HAP-1 (cell line): ENCODE measurements around the gene ZNF536.

Experiments used
- DNase-seq, 2 experiments: peaks; one replicate each; pipeline ENCODE4 v3.0.0-alpha.2; 2016 to 2020; ENCODE audit warnings: low spot score in 2 of 2
- H3K27me3 ChIP-seq: fragments of 250-450 bp; sonication (Bioruptor Pico); 2 replicates; pipeline ENCODE4 v1.5.1; 2020; ENCODE audit warnings: low read depth, mild to moderate bottlenecking, moderate library complexity
- H3K36me3 ChIP-seq: fragments of 250-450 bp; sonication (Bioruptor Pico); replicated peaks from 2 replicates; pipeline ENCODE4 v1.5.1; 2020; ENCODE audit warnings: mild to moderate bottlenecking
- H3K4me1 ChIP-seq: fragments of 250-450 bp; sonication (Bioruptor Pico); 2 replicates; pipeline ENCODE4 v1.5.1; 2020; ENCODE audit warnings: mild to moderate bottlenecking
- H3K4me3 ChIP-seq: fragments of 250-450 bp; sonication (Bioruptor Pico); 2 replicates; pipeline ENCODE4 v1.5.1; 2020; ENCODE audit warnings: mild to moderate bottlenecking, moderate library complexity
- H3K9me3 ChIP-seq: fragments of 250-450 bp; sonication (Bioruptor Pico); 2 replicates; pipeline ENCODE4 v1.5.1; 2020; ENCODE audit warnings: mild to moderate bottlenecking, moderate library complexity
- in situ Hi-C: fragments of 300-500 bp; cut with MboI; formaldehyde crosslinking; loops from 3 replicates; pipeline ENCODE4 v1.14.3; 2020; ENCODE audit warnings: low sequenced_read_pairs, inconsistent platforms, mixed read lengths

Gene ZNF536

DNA sequence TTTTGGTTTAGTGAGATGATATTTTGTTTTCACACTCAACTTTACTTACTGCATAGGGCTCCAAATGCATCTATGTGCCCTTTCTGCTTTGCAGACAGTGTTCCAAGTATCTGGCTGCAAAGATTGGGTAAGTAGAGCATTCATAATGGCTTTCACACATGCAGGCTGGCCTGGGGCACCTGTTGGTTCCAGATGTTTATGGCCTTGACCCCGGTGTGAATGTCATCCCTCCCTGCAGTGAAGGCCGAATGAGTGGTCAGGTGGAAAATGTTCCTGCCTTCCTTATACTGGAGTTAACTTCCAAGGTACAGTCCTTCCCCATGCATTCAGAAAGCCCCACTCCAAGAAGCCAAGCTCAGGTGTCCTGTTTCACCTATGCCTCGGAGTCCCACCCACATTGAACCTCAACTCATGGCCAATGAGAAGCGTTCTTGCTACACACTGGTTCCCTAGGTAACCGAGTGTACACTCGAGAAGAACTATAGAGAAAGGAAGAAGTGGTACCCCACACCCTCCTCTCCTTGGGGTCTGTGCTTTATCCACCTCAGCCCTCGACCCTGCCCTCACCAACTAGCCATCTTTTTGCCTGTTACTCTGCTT lies 23.0 kb upstream of the ZNF536 start:
- in situ Hi-C loops, result no loop called here
- Histone ChIP-seq H3K4me3 (no peak overlapping the region), H3K4me1 (peaks cover 14% of the 10 kb centered on the region), H3K36me3 (no peaks in the 10 kb centered on the region; the same call in 1 of the 2 replicates), H3K27me3 (no peaks in the 10 kb centered on the region), H3K9me3 (no peaks in the 10 kb centered on the region)
- no peak for DNase-seq

GRCh38 chr19:30350692-30351663 lies 21.2 kb upstream of the ZNF536 start:
- DNase-seq, result no peak
- peaks cover 14% of the 10 kb centered on the region for H3K4me1 ChIP-seq
- H3K9me3 ChIP-seq, result no peaks in the 10 kb centered on the region
- no peak overlapping the region for H3K4me3 ChIP-seq
- in situ Hi-C loops, result no loop called here
- H3K36me3 ChIP-seq, result no peaks in the 10 kb centered on the region; the same call in 1 of the 2 replicates
- no peaks in the 10 kb centered on the region for H3K27me3 ChIP-seq

DNA sequence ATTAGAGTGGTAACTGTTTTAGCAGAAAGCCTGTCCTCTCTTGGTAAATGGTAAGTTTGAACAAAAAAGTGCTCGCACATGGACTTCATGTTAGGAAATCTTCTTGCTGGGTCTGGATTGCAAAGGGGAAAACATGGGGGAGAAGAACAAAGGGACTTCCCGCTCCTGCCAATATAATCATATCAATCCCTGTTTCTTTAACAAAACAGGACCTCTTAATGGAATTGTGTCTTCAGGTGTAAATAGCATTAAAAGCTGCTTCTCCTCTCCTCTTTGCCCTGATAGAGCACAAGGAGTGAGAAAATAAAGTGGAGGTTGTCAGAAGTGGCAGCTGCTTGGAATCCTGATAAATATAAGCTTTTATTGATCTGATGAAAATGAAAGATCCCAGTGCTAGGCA lies 20.4 kb upstream of the ZNF536 start:
- in situ Hi-C loops, result no loop called here
- peaks cover 14% of the 10 kb centered on the region for H3K4me1 ChIP-seq

GRCh38 chr19:30353394-30353945 lies 18.7 kb upstream of the ZNF536 start:
- no peaks in the 10 kb centered on the region for H3K9me3 ChIP-seq
- no peaks in the 10 kb centered on the region for H3K27me3 ChIP-seq
- no peak overlapping the region for H3K4me3 ChIP-seq
- in situ Hi-C loops, result no loop called here
- H3K36me3 ChIP-seq, result no peaks in the 10 kb centered on the region
- H3K4me1 ChIP-seq, result peaks cover 14% of the 10 kb centered on the region
- no peak for DNase-seq

More for the DNA sequence above, 20.4 kb upstream of the ZNF536 start:
- Histone ChIP-seq H3K9me3 (no peaks in the 10 kb centered on the region), H3K27me3 (no peaks in the 10 kb centered on the region), H3K4me3 (no peak overlapping the region), H3K36me3 (no peaks in the 10 kb centered on the region)
- no peak for DNase-seq

- H3K27me3 ChIP-seq, result no peaks in the 10 kb centered on the region
- no peaks in the 10 kb centered on the region for H3K9me3 ChIP-seq
- no peak for DNase-seq
- H3K4me3 ChIP-seq, result no peak overlapping the region
- no peaks in the 10 kb centered on the region for H3K36me3 ChIP-seq
- peaks cover 10% of the 10 kb centered on the region for H3K4me1 ChIP-seq
- in situ Hi-C loops, result no loop called here
These were observed 16.6 kb upstream of the ZNF536 start for GRCh38 chr19:30355586-30355985.

GRCh38 chr19:30356951-30357579 lies 15.1 kb upstream of the ZNF536 start:
- no peaks in the 10 kb centered on the region for H3K36me3 ChIP-seq
- no peak overlapping the region for H3K4me3 ChIP-seq
- no peak for DNase-seq
- no peaks in the 10 kb centered on the region for H3K4me1 ChIP-seq
- H3K27me3 ChIP-seq, result no peaks in the 10 kb centered on the region
- in situ Hi-C loops, result no loop called here
- no peaks in the 10 kb centered on the region for H3K9me3 ChIP-seq

GRCh38 chr19:30357580-30357954 lies 14.6 kb upstream of the ZNF536 start:
- no peaks in the 10 kb centered on the region for H3K36me3 ChIP-seq
- no peaks in the 10 kb centered on the region for H3K4me1 ChIP-seq
- DNase-seq, result no peak
- H3K4me3 ChIP-seq, result no peak overlapping the region
- in situ Hi-C loops, result no loop called here
- no peaks in the 10 kb centered on the region for H3K27me3 ChIP-seq
- no peaks in the 10 kb centered on the region for H3K9me3 ChIP-seq

GRCh38 chr19:30358319-30358718 lies 13.9 kb upstream of the ZNF536 start:
- in situ Hi-C loops, result no loop called here
- DNase-seq, result no peak
- no peaks in the 10 kb centered on the region for H3K36me3 ChIP-seq
- no peak overlapping the region for H3K4me3 ChIP-seq
- no peaks in the 10 kb centered on the region for H3K27me3 ChIP-seq
- no peaks in the 10 kb centered on the region for H3K4me1 ChIP-seq
- H3K9me3 ChIP-seq, result no peaks in the 10 kb centered on the region

DNA sequence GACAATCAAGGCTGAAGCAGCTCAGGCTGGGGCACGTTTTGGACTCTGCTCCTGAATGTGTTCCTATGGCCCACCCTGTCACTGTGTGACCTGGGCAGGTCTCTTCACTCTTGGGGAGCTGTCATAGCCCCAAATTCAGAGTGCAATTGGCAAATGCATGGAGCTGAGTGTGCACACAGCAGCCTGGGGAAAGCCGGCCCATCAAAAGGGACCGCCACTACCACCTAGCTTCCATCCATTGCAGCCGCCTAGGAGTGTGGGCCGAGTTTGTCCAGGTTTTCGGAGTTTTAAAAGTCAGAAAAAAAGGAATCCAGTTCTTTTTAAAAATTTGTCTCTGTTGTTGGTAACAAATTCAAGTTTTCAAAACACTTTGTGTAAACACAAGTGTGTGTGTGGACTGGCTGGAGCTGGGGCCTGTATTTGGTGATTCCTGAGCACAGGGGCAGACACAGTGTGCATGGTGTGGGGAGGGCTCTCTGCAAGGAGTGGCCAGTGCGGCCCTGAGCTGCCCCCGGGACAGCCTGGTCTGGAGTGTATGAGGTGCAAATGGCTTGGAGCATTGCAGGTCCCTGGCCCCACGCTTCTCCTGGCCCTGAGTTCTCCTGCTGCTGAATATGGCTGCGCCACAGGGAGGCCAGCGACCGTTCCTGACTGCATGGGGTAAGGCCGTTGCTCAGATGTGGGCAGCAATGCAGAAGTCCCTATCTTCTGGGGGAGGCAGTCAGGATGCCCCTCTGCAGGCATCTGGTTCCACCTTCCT lies 13.2 kb upstream of the ZNF536 start:
- H3K9me3 ChIP-seq, result no peaks in the 10 kb centered on the region

GRCh38 chr19:30359936-30360335 lies 12.2 kb upstream of the ZNF536 start:
- no peak overlapping the region for H3K4me3 ChIP-seq
- in situ Hi-C loops, result no loop called here
- H3K9me3 ChIP-seq, result no peaks in the 10 kb centered on the region
- no peak for DNase-seq
- H3K27me3 ChIP-seq, result no peaks in the 10 kb centered on the region
- no peaks in the 10 kb centered on the region for H3K4me1 ChIP-seq
- no peaks in the 10 kb centered on the region for H3K36me3 ChIP-seq

More for the DNA sequence above, 13.2 kb upstream of the ZNF536 start:
- H3K4me3 ChIP-seq, result no peak overlapping the region
- in situ Hi-C loops, result no loop called here
- no peaks in the 10 kb centered on the region for H3K36me3 ChIP-seq
- DNase-seq, result no peak
- H3K27me3 ChIP-seq, result no peaks in the 10 kb centered on the region
- H3K4me1 ChIP-seq, result no peaks in the 10 kb centered on the region

DNA sequence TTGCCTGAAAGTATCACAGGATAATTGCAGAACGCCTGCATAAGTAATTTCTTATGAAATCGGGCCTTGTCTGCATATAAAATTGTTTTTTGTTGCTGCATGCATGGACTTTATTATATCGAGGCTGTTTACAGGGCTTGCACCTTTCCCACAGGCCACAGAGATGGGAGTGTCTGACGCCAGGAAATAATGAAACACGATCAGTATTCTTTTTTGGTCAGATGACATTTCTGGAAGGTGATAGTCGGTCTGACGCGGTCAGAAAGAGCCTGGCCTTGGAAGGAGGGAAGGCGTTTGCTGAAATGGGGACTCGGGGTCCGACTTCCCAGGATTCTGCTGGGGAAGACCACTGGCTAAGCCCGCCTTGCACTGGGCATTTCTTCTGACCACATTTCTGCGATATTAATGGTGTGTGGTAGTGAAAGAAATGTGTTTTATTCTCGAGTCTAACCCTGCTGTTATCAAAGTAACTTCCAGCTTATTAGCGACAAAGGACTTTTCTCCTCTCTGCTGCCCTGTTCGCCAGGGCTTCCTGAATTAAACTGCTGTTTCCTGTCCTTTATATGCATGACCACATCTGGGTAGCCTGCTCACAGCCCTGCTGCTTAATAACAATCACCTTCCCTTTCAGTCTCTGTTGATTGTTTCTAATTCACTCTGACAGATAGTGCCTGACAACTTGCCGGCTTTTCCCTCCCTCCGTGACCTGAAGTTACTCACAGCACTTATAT lies 11.6 kb upstream of the ZNF536 start:
- Histone ChIP-seq H3K27me3 (no peaks in the 10 kb centered on the region), H3K4me3 (no peak overlapping the region), H3K9me3 (no peaks in the 10 kb centered on the region), H3K4me1 (no peaks in the 10 kb centered on the region), H3K36me3 (no peaks in the 10 kb centered on the region)
- no peak for DNase-seq
- in situ Hi-C loops, result no loop called here

DNA sequence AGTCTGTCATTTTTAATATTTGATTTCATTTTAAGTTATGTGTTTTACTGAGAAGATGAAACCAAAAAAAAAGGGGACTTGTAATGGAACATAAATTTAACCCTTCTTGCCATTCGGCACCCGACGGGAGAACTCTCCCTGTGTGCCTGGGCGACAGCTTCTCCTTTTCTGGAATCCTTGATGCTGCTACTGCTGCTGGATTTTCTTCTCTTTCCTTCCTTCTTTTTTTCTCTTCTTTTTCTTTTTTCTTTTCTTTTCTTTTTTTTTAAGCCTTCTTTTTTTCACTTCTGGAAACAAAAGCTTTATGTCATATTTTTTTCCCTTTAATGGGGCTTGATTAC lies 11.1 kb upstream of the ZNF536 start:
- H3K4me3 ChIP-seq, result no peak overlapping the region
- H3K9me3 ChIP-seq, result no peaks in the 10 kb centered on the region
- no peaks in the 10 kb centered on the region for H3K36me3 ChIP-seq
- no peaks in the 10 kb centered on the region for H3K27me3 ChIP-seq
- in situ Hi-C loops, result no loop called here
- no peak for DNase-seq
- H3K4me1 ChIP-seq, result no peaks in the 10 kb centered on the region

DNA sequence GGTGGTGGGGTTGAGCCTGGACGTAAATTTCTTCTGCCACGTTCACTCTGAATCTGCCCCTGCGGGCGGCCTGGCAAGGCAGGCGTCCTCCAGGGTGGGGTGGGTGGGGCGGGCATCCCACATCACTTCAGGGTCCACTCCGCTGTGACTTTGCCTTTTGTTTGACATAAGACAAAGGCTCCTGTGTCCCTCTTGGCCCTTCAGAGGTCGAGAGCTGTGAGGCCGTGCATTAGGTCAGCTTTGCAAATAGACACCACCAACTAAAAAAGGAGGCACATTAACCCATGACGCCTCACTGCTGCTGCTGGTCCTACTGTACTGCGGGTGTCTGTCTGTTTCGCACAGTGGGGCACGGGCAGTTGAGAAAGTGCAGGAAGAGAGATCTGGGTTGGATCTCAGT lies 10.5 kb upstream of the ZNF536 start:
- H3K9me3 ChIP-seq, result no peaks in the 10 kb centered on the region
- H3K4me1 ChIP-seq, result no peaks in the 10 kb centered on the region
- H3K36me3 ChIP-seq, result no peaks in the 10 kb centered on the region
- no peak overlapping the region for H3K4me3 ChIP-seq
- no peaks in the 10 kb centered on the region for H3K27me3 ChIP-seq
- in situ Hi-C loops, result no loop called here
- DNase-seq, result no peak
